GM12873 (cell line): ENCODE results near the gene FAM83D.

Experiments used
- CTCF ChIP-seq: IDR thresholded peaks from 2 replicates; pipeline ENCODE4 v1.5.1; 2012; ENCODE audit warnings: low read depth, mild to moderate bottlenecking, moderate library complexity, low read length, control low read depth; ENCODE audit not compliant: insufficient read depth; ENCODE audit errors: missing control alignments

FAM83D gene

GRCh38 chr20:38915355-38915754 lies 10.9 kb upstream of the FAM83D start:
- no peak for TF ChIP-seq CTCF

GRCh38 chr20:38917657-38918056 lies 8.6 kb upstream of the FAM83D start:
- no peak for TF ChIP-seq CTCF

- no peak for TF ChIP-seq CTCF
Observed at GRCh38 chr20:38918172-38918571, 8.0 kb upstream of the FAM83D start.

GRCh38 chr20:38919683-38920082 lies 6.5 kb upstream of the FAM83D start:
- no peak for TF ChIP-seq CTCF

GRCh38 chr20:38920411-38920810 lies 5.8 kb upstream of the FAM83D start:
- no peak for TF ChIP-seq CTCF

- TF ChIP-seq CTCF: no peak
Observed at GRCh38 chr20:38920851-38921250, 5.4 kb upstream of the FAM83D start.

GRCh38 chr20:38924718-38925117 lies 1.5 kb upstream of the FAM83D start:
- TF ChIP-seq CTCF: no peak
